ENCODE data around the gene CLGN.

DNA sequence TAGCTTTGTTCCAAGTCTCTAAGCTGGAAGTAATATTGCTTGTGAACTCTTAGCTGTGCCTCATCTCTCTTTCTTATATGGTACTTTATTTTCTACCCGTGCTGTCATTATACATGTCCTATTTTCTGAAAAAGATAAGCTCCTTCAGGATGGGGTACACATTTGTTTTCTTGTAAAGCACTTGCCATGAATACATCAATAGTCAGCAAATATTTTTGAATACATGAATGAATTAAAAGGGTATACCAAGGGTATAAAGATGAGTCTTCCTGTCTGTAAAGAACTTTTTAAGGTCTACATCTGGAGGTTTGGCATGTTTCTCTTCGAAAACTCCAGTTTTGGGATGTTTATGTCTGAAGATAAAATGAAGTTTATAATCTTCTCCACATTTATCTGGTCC lies 27.3 kb downstream of the CLGN start:
- TF ChIP-seq, protein P1, sequence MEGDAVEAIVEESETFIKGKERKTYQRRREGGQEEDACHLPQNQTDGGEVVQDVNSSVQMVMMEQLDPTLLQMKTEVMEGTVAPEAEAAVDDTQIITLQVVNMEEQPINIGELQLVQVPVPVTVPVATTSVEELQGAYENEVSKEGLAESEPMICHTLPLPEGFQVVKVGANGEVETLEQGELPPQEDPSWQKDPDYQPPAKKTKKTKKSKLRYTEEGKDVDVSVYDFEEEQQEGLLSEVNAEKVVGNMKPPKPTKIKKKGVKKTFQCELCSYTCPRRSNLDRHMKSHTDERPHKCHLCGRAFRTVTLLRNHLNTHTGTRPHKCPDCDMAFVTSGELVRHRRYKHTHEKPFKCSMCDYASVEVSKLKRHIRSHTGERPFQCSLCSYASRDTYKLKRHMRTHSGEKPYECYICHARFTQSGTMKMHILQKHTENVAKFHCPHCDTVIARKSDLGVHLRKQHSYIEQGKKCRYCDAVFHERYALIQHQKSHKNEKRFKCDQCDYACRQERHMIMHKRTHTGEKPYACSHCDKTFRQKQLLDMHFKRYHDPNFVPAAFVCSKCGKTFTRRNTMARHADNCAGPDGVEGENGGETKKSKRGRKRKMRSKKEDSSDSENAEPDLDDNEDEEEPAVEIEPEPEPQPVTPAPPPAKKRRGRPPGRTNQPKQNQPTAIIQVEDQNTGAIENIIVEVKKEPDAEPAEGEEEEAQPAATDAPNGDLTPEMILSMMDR (IDR thresholded peaks at IDR 0.05), result no peak
- TF ChIP-seq POLR2A (IDR thresholded peaks at IDR 0.05), result no peak
